Caco-2 (cell line): ENCODE results near the gene RIMKLB. TPM values are rescaled to one million over a fixed set of nuclear protein-coding genes. Genes with fewer than 3 reads are reported as not detected.

Experiments used
- Bru-seq: library from RNA; stranded (reverse); fragments of 400-500 nt; gene quantifications from one replicate; lab custom pipeline; 2021; lab: Mats Ljungman, UMichigan
- BruChase-seq, 2 experiments: library from RNA; stranded (reverse); fragments of 400-500 nt; gene quantifications; one replicate each; lab custom pipeline; 2021; lab: Mats Ljungman, UMichigan
- BruUV-seq: library from RNA; stranded (reverse); fragments of 400-500 nt; replicated peaks from 2 replicates; lab custom pipeline; 2021; lab: Mats Ljungman, UMichigan
- CTCF ChIA-PET: fragments of 300-600 bp; sonication (Branson Sonifier 250); formaldehyde crosslinking; loops from one replicate; lab custom pipeline; 2022; ENCODE audit warnings: antibody characterized with exemption; lab: Charles Lee
- POLR2A ChIA-PET: fragments of 300-600 bp; sonication (Branson Sonifier 250); formaldehyde crosslinking; loops from one replicate; lab custom pipeline; 2022; ENCODE audit warnings: antibody characterized with exemption; lab: Charles Lee
- DNase-seq, 2 experiments: peaks; one replicate each; pipeline versions ENCODE4 v3.0.0 to v3.0.0-alpha.2; 2020 to 2022
- H3K27me3 ChIP-seq: replicated peaks from 2 replicates; pipeline ENCODE4 v1.6.0; 2011; ENCODE audit warnings: low read length; ENCODE audit not compliant: control insufficient read depth, insufficient read depth
- H3K36me3 ChIP-seq: 2 replicates; pipeline ENCODE4 v1.5.1; 2011; ENCODE audit warnings: low read length; ENCODE audit not compliant: control insufficient read depth, insufficient read depth
- H3K4me1 ChIP-seq: fragments of 250-450 bp; sonication (Bioruptor Pico); 2 replicates; pipeline ENCODE4 v1.5.1; 2020; ENCODE audit warnings: mild to moderate bottlenecking
- H3K4me3 ChIP-seq: 2 replicates; pipeline ENCODE4 v1.5.1; 2011; ENCODE audit warnings: low read depth, mild to moderate bottlenecking, control low read depth, low read length
- H3K9me3 ChIP-seq: fragments of 250-450 bp; sonication (Bioruptor Pico); 2 replicates; pipeline ENCODE4 v1.5.1; 2020; ENCODE audit warnings: mild to moderate bottlenecking, moderate library complexity
- H3K27ac Mint-ChIP-seq: one replicate; pipeline ENCODE4 v1.8.0; 2022; ENCODE audit warnings: mixed read lengths; ENCODE audit not compliant: unreplicated experiment
- H3K27me3 Mint-ChIP-seq: one replicate; pipeline ENCODE4 v1.8.0; 2022; ENCODE audit warnings: mixed read lengths; ENCODE audit not compliant: insufficient read depth, unreplicated experiment
- H3K36me3 Mint-ChIP-seq: one replicate; pipeline ENCODE4 v1.8.0; 2022; ENCODE audit warnings: mild to moderate bottlenecking, mixed read lengths; ENCODE audit not compliant: insufficient read depth, unreplicated experiment
- H3K4me1 Mint-ChIP-seq: one replicate; pipeline ENCODE4 v1.8.0; 2022; ENCODE audit warnings: low read depth, mixed read lengths; ENCODE audit not compliant: unreplicated experiment
- H3K4me3 Mint-ChIP-seq: one replicate; pipeline ENCODE4 v1.8.0; 2022; ENCODE audit warnings: mild to moderate bottlenecking, moderate library complexity, mixed read lengths; ENCODE audit not compliant: unreplicated experiment
- H3K9me3 Mint-ChIP-seq: one replicate; pipeline ENCODE4 v1.8.0; 2022; ENCODE audit warnings: mixed read lengths; ENCODE audit not compliant: unreplicated experiment
- CTCF ChIP-seq, 2 experiments: fragments of 200-600 bp in 1 of 2; IDR thresholded peaks; 1 replicate in 1 of 2; 2 replicates in 1 of 2; pipeline versions ENCODE4 v1.5.1 to v1.8.0; 2011 to 2022; ENCODE audit warnings: antibody characterized with exemption in 1 of 2, control low read depth in 1 of 2, inconsistent platforms in 1 of 2, low read depth in 1 of 2, low read length in 1 of 2, mild to moderate bottlenecking in 1 of 2, moderate library complexity in 1 of 2; ENCODE audit not compliant: insufficient read depth in 1 of 2, severe bottlenecking in 1 of 2, unreplicated experiment in 1 of 2
- intact Hi-C: fragments of 100-400 bp; cut with micrococcal nuclease; formaldehyde crosslinking; loops from one replicate; pipeline ENCODE4 v1.10.0; 2022; ENCODE audit not compliant: unreplicated experiment
- long read RNA-seq: library from polyadenylated mRNA; stranded (forward); transcript quantifications from one replicate; pipeline ENCODE4 v2.0.0, GENCODE V29; 2022
- total RNA-seq: library from RNA; stranded (reverse); gene quantifications from 2 replicates; pipeline ENCODE4 v1.2.3, GENCODE V29; 2022

The RIMKLB gene
- 3.3 and 3.6 TPM in 2 replicates for total RNA-seq
- Bru-seq, nascent RNA, result percentile 36 among the genes with signal in this experiment
- BruChase-seq, experiment 1, labeled RNA remaining after a 2-hour chase, result percentile 40 among the genes with signal in this experiment
- percentile 35 among the genes with signal in this experiment for BruChase-seq, experiment 2, labeled RNA remaining after a 6-hour chase
- long read RNA-seq, partial matches to known transcripts, result 0 of 3 reads
- long read RNA-seq, other reads (novel, unspliced or antisense), result 1 of 3 reads

- POLR2A ChIA-PET, result interaction anchor here (0.8 kb wide), 1 partner anchor 50 kb away, joined by 3 read pairs; no protein-coding TSS in a partner anchor
- DNase-seq, result peak; percentile 61 to 71
Observed at GRCh38 chr12:8697476-8698131, at the start of gene RIMKLB. TSS of gene RIMKLB (plus strand) at chr12:8697991. CDS start at chr12:8713867, 15,876 bp downstream.

DNA sequence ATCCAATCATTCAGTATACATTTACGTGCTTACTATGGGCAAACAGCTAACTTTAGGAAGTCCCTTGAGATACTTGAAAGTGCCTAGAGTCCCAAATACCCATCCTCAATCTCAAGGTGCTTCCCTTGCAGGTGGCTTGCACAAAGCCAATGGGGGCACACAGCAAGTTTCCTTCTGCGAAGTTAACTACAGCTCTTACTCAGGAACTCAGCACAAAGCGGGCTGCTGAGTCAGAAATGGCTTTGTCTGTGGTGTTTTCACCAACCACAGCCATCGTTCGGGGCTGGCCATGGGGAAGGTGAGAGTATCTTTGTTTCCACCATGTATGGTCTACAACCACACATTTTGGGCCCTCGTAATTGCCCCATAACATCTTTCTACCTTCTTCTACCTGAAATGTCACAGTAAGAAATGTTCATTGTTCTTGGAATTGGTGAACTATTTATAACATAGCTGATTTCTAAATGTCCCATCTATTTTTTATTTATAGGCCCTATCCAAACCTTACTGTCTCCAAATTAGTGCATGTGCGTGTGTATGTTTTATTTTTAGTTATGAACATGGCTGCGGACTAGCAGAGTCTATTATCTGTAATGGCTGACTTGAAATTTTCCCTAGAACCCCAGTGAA, 49.1 kb upstream of the RIMKLB start:
- no peak overlapping the region for H3K4me3 ChIP-seq
- Mint-ChIP-seq H3K9me3 (no peaks in the 10 kb centered on the region), H3K27me3 (peaks cover 40% of the 10 kb centered on the region), H3K4me1 (no peaks in the 10 kb centered on the region), H3K36me3 (no peaks in the 10 kb centered on the region), H3K27ac (no peak overlapping the region), H3K4me3 (no peak overlapping the region)
- BruUV-seq, result no TSS peak
- H3K27me3 ChIP-seq, result no peaks in the 10 kb centered on the region; the same call in none of the 2 replicates
- DNase-seq, result no peak
- H3K9me3 ChIP-seq, result no peaks in the 10 kb centered on the region; the same call in 1 of the 2 replicates
- H3K36me3 ChIP-seq, result no peaks in the 10 kb centered on the region
- ChIA-PET CTCF (interaction anchor here (0.9 kb wide), 1 partner anchor 8 kb away, joined by 4 read pairs; no protein-coding TSS in a partner anchor), POLR2A (no interaction called here)
- no peak for TF ChIP-seq CTCF (IDR thresholded peaks at IDR 0.05; ENCODE audit: insufficient read depth in 1 of 2, low read depth in 1 of 2, low read length in 1 of 2, severe bottlenecking in 1 of 2, unreplicated experiment in 1 of 2)
- intact Hi-C loops, result no loop called here
- H3K4me1 ChIP-seq, result no peaks in the 10 kb centered on the region

More at GRCh38 chr12:8697476-8698131, at the start of gene RIMKLB:
- peak within 1 kb of the TSS; percentile 76 for H3K4me3 ChIP-seq
- H3K27me3 ChIP-seq, result no peaks in the 10 kb centered on the region
- intact Hi-C loops, result no loop called here
- H3K4me1 ChIP-seq, result 0 out of 2 replicates have a peak, but pooled peaks cover 6% of the 10 kb centered on the region
- H3K9me3 Mint-ChIP-seq, result no peaks in the 10 kb centered on the region
- peaks cover 6% of the 10 kb centered on the region for H3K36me3 Mint-ChIP-seq
- no peak for TF ChIP-seq CTCF (IDR thresholded peaks at IDR 0.05; ENCODE audit: insufficient read depth in 1 of 2, low read depth in 1 of 2, low read length in 1 of 2, severe bottlenecking in 1 of 2, unreplicated experiment in 1 of 2)
- CTCF ChIA-PET, result interaction anchor here (0.6 to 1.0 kb wide), 3 partner anchors 13 to 252 kb away, joined by 3 to 5 read pairs (median 3); no protein-coding TSS in a partner anchor
- peak within 1 kb of the TSS; percentile 95 for H3K4me3 Mint-ChIP-seq
- no peaks in the 10 kb centered on the region for H3K36me3 ChIP-seq
- peak within 1 kb of the TSS; percentile 41 for H3K27ac Mint-ChIP-seq
- peaks cover 13% of the 10 kb centered on the region for H3K4me1 Mint-ChIP-seq
- H3K9me3 ChIP-seq, result no peaks in the 10 kb centered on the region
- no TSS peak for BruUV-seq
- peaks cover 34% of the 10 kb centered on the region for H3K27me3 Mint-ChIP-seq

DNA sequence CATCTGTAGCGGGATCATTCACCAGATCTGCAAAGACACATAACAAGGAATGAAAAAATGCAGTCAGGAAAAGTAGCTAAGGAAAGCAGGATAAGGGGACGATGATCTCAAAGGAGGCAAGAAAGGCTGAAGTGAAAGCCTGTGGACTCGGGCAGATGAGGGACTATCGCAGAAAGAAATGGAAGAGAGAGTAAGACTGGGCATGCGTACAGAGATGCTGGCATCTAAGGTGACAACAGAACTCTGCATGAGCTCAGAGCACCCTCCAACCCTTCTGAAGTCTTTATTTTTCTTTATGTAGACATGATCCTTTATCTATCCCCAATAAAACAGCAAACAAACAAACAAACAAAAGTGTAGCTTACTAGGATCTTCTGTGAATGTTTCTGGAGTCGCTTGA, 42.4 kb upstream of the RIMKLB start:
- H3K4me1 Mint-ChIP-seq, result no peaks in the 10 kb centered on the region
- H3K9me3 Mint-ChIP-seq, result no peaks in the 10 kb centered on the region
- no TSS peak for BruUV-seq
- H3K4me1 ChIP-seq, result no peaks in the 10 kb centered on the region
- TF ChIP-seq CTCF (IDR thresholded peaks at IDR 0.05; ENCODE audit: insufficient read depth in 1 of 2, low read depth in 1 of 2, low read length in 1 of 2, severe bottlenecking in 1 of 2, unreplicated experiment in 1 of 2), result no peak
- POLR2A ChIA-PET, result no interaction called here
- H3K4me3 ChIP-seq, result no peak overlapping the region
- no peaks in the 10 kb centered on the region for H3K36me3 ChIP-seq
- intact Hi-C loops, result loop anchor here (10.0 kb wide), 1 partner anchor 389 kb away; no protein-coding TSS in a partner anchor
- DNase-seq, result no peak
- no peak overlapping the region for H3K27ac Mint-ChIP-seq
- CTCF ChIA-PET, result interaction anchor here (0.6 to 1.1 kb wide), 3 partner anchors 90 to 294 kb away, joined by 3 read pairs; partner anchors contain the start of gene M6PR
- H3K27me3 Mint-ChIP-seq, result peaks cover 12% of the 10 kb centered on the region
- no peaks in the 10 kb centered on the region for H3K9me3 ChIP-seq
- H3K27me3 ChIP-seq, result no peaks in the 10 kb centered on the region; the same call in 1 of the 2 replicates
- no peak overlapping the region for H3K4me3 Mint-ChIP-seq
- no peaks in the 10 kb centered on the region for H3K36me3 Mint-ChIP-seq
